Activated gamma-delta T cell (primary cell): ENCODE measurements around the gene DENND2C.

ENCODE experiments used
- DNase-seq: peaks from one replicate; lab custom pipeline; 2025; lab: John Stamatoyannopoulos, UW

DENND2C gene

GRCh38 chr1:114545796-114546195 lies 124.1 kb downstream of the DENND2C start:
- no peak for DNase-seq

GRCh38 chr1:114545315-114545714 lies 124.5 kb downstream of the DENND2C start:
- no peak for DNase-seq

GRCh38 chr1:114540821-114541220 lies 129.0 kb downstream of the DENND2C start:
- no peak for DNase-seq

- DNase-seq: no peak
These were observed 129.6 kb downstream of the DENND2C start for GRCh38 chr1:114540272-114540671.

- no peak for DNase-seq
These were observed 133.8 kb downstream of the DENND2C start for GRCh38 chr1:114536043-114536442.

- DNase-seq: no peak
These were observed 134.4 kb downstream of the DENND2C start for GRCh38 chr1:114535401-114535800.
